ENCODE measurements around the gene ZNF217.
"Not testable (repeated sequence)": the region's sequence is repeated elsewhere in the genome, so short reads cannot be mapped to it uniquely, and the experiment has no call there.

ZNF217 gene

DNA sequence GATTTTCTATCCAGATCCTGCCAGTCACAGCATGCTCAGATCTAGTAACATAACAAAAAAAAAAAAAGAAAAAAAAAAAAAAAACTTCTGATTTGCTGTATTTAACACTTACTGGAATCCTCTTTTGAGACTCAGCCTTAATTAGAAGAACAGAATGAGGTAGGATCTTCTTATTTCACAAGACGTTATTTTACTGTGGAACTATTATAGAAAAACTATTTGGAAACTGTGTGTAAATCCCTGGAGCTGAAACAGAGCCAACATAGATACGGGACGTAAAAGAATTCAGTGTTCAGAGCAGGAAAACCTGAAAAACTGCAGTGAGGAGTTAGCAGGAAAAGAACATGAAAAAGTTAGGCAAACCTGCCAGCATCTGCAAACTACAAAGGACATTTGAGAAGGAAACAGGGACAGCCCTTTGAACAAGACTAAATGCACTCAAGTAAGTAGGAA, 3.4 kb upstream of the ZNF217 start:
- DNase-seq = no peak

DNA sequence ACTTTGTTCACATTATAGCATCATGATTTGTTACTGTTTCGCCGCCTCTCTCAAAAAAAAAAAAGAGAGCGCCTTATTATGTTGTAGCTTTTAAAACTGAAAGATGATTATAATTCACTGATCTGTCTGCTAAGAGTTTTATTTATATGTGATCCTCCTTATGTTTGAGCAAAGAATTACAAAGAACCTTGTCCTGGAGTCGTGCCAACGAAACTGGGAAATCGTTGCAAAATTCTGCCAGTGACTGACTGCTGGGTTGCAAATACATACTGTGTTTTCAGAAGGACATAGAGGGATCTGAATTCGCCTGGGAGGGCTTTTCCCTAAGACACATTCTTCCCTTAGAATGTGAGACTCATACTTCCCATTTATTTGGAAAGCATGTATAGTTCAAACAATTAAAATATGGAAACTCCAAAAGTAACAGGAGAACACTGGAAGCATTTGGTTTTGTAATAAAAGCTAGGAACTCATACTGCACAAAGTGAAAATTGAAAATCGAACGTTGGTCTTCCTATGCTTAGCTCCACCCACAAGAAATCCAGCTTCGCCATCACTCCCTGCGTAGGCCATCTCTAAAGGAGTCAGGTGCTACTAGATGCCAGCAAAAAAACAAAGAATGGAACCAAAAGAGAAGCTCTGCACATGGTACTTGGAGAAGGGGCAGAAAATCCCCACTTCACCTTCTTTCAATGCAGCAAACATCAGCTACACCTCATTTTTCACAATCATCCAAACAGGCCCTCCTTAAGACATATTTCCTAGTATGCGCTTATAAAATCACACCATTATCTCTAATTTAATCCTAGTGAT, 2.8 kb upstream of the ZNF217 start:
- DNase-seq = not testable (repeated sequence)

DNA sequence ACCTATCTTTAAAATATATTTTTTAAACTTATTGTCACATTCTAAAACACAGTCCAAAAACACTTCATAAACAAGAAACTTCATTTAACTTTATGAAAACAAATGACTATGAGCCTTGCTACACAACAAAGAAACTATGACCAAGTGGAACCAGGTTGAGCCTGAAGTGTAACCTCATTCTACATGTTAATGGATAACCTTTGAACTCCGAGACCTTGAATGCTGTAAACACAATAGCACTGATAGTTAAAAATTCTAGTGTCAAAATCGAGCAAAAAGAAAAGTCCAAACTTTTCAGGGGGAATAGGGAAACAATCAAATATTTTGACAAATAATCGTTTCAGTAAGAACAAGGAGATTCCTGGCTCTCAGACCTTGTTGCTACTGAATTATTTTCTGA, 2.1 kb upstream of the ZNF217 start:
- not testable (repeated sequence) for DNase-seq

DNA sequence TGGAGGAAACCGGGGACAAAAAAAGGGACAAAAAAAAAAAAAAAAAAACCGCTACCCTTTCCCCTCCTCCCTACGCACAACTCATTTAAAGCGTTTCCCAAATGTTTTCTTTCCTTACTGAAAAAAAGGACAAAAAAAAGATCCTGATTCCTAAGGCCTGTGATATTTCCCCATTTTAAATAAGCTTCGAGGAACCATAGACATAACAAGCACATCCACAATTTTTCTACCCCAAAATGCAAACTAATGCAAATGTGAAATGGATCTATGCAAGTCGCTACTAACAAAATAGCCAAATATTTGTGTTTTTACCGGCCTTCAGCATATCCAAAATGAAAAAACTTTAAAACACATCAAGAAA, 1.4 kb upstream of the ZNF217 start:
- DNase-seq = no peak

DNA sequence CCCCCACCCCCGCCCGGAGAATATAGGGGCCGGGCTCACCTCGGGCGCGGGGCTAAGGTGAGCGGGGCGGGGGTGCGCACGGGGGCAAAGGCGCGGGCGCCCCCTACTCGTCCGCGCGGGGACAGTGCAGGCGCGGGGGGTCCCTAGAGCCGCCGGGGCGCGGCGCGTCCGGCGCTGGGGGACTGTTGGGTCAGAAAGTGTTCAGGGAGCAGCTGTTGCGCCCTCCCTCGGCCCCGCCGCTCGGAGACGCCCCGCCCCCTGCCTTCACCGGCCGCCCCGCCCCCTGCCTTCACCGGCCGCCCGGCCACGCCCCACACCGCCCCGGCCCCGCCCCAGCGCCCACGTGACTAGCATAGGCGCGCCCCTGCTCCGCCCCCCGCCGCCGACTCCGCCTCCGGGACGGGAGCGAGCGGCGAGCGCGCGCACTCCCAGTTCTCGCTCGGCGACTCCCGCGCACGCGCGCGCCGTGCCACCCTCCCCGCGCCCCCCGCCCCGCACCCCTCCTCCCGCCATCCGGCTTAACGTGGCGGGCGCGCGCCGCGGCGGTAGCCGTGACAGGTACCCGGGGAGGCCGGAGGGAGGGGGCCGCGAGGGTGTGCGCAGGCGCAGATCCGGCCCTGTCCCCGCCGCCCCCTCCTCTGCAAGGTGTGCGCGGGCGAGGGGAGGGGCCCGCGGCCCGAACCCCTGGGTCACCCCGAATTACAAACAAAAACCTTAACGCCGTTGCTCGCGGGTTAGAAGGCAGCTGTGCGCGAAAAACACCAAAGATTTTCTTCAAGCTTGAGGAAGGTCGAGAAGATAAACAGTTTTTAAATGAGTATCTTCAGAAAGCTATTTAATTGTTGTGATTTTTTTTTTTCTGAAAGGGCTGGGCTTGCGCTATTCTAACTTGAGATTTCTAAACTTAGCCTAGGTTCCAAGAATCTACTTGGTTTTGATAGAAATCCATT, 704 bp upstream of the ZNF217 start:
- DNase-seq = peak; percentile 99

DNA sequence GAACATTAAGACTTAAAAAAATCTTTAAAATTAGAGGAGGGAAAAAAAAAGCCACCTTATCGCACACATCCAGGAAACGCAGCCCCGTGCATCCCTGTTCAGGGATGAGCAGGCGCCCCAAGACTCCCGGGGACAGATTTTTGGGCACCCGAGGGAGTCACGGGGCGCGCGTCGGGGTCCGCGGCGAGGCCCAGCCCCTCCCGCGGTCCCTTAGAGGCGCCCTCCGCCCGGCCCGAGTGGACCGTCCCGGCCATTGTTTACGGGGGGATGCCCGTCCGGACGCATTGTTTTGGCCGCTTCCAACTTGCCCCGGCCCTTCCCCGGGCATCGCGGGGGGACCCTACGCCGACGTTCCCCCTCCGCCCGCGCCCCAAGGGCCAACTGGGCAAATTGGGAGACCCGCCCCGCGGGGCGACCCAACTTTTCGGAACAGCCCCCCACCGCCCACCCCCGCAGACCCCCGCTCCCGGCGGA, 610 bp downstream of the ZNF217 start:
- no peak for DNase-seq

DNA sequence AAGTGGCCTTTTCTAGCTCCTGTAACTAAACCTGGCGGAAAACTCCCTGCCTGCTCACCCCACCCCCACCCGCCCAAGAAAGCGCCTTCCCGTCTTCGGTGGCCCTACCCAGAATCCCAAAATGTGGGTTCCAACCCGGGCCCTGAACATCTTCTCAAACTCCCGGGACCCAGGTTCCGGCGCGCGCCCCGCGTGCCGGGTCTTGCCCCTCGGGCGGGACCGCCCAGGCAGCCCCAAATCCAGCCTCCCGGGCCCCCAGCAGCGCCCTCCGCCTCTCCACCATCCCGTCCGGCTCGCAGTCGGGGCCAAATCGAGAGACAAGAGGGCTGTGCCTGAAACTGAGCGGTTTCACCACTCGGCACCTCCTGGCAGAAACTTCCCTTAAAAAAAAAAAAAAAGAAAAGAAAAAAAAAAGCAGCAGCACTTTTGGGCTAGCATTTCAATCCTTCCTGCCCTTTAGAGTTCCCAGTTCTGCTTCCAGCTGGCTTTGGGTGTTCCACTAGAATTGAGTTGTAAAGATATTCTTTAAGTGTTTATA, 1.1 kb downstream of the ZNF217 start:
- DNase-seq = peak; percentile 40

DNA sequence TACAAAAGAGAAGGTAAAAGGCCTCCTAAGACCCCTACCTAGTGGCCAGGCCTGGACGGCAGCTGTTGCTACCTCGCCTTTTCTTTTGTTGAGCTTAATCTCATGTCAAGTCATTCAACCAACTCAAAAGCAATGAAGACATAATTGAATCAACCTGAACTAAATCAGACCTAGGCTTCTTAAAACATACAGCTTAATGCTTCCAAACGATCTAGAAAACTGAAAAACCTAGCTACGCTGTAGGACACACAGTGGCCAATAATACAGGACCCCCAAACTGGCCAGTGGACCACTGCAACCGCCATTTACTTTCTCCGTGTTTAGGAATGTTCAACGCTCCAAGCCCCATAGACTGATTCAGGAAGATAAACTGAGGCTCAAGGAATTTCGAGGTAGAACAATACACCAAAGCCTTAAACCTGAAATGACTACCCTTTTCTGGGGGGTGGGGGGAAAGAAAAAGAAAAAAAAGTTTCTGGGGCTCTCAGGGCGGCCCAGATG, 1.6 kb downstream of the ZNF217 start:
- not testable (repeated sequence) for DNase-seq

DNA sequence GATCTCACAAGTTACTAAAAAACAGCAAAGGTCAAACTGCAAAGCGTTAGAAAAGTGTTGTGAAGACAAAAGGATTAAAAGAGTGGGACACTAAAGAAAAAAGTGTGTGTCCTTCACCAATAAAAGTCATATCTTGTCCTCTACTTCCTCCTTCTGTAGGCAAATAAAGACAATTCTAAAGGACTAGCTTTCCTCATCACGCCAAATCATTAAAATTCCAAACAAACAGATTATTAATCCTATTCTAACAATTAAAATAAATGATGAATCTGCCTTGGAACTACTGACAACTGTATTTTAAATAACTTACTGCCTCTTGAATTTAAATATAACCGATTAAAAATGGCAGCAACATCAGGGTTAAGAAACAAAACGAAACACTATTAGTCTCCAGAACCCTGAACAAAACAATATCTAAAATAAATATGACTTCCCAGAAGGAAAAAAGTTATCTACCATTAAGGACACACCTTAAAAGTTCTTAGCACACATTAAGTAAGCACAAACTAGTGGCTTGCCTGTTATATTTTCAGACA, 2.4 kb downstream of the ZNF217 start:
- not testable (repeated sequence) for DNase-seq

DNA sequence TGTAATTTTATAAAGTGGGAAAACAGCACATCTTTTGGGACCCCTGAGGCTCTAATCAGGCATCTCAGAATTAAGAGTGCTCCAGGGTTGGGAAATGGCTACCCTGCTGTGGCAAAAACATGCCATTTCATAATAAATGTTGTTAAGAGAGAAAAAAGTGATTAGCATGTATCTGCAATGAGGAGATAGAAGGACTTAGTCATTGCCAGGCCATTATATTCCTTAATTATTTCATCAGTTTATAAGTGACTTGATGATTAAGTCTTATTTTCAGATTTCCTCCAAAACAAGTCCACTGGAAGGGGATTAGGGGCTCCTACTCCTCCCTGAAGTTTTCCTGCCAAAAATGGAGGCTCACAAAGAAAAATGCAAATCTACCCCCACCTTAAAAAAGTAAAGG, 3.0 kb downstream of the ZNF217 start:
- not testable (repeated sequence) for DNase-seq

DNA sequence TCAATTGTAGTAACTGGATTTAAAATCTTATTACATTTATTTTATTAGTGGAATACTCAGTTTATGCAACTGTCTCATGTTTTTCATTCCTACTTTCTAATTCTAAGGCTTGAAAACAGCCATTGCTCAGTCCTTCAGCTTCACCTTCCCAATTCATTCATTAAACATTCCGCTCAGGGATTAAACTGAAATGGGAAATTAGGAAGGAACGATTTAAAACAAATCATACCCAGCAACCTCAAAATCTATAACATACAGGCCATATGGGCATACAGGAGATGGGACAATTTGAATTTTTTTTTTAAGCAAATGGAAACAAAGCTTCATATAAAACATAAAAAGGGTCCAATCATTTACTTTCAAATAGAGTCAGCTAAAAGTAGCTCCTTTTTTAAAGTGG, 3.5 kb downstream of the ZNF217 start:
- DNase-seq = not testable (repeated sequence)

DNA sequence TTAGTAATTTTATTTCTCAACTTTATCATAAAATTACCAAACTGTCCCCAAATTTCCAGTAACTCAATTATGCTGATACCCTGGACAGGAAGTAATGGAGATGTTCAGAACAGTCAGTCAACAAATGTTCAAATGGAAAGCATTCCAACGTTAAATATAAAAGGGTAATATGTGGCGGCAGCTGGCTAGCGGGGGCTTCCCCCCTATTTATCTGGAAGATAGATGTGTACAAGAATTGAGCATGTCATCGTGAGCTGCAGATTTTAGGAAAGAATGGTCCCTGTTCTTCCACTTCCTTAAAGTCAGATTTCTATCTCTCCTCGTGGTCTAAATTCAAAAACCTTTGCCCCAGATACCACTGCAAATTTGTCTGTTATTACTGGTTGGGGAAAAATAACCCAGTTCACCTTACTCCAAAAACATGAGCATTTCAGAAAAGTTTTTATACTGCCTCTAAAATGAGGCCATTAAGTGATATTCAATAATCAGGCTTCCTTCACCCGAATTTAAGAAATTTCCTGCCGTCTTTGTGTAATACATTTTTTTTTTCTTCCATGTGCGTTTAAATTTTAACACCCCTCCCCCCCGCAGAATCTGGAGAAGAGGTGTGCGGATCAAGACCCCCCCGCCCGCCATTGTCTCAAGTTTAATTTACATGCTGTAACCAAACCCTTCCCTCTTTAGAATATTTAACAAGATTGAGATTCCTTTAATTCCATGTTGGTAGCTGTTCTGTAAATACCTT, 4.1 kb downstream of the ZNF217 start:
- DNase-seq = not testable (repeated sequence)

DNA sequence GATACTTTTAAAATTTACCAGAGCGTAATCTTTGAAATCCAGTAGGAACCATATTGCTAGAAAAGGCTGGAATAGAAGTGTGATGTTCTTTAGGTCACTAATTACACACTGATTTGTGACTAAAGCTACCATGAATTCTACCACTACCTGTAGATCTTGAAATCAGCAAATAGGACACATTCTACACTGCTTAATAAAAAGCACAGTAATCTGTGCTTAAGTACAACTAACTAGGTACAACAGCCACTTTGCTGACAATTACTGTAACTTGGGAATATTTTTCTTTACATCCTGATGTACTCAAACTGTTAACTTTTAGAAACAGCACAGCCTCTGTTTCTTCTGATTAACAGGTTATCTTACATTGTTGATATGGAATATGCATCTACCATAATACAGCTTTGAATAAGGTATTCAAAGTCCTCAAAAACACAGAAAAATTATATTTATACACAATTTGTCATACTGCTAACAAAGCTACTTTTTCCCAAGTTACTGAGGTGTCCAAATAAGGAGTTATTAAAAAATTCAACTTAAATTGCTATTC, 6.4 kb downstream of the ZNF217 start:
- DNase-seq = not testable (repeated sequence)

DNA sequence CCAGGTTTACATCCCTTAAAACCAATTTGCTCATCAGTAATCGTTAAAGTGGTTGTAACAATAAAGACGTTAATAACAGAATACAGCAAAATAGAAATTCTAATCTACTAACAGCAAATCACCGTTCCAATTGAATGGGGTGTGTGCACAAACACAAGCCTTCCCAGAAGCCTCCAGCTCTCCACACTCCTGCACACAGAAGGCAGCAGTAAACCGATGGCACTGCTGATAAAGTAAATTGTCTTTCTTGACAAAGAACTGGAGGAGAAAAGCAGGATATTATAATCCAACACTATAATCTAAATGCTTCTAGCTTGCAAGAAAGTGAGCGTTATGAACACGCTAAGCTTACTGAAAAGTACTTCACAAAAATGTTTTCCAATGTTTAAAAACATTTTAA, 7.0 kb downstream of the ZNF217 start:
- no peak for DNase-seq

DNA sequence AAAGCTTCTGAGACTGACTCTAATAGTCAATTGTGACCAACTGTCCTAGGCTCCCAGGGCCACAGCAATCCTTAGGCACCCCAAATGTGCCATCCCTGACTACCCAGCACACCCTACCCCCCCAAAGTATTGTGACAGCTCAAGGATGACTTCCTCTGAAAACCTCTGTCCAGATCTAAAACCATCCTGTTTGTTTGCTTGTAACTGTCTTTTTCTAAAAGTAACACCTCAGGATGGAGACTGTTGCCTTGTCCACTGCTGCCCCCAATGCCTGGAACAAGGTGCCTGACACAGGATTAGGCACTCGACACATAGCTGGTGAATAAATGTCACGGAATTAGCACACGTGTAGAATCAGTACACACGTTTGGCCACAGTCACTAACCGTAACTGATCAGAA, 7.7 kb downstream of the ZNF217 start:
- DNase-seq = not testable (repeated sequence)

DNA sequence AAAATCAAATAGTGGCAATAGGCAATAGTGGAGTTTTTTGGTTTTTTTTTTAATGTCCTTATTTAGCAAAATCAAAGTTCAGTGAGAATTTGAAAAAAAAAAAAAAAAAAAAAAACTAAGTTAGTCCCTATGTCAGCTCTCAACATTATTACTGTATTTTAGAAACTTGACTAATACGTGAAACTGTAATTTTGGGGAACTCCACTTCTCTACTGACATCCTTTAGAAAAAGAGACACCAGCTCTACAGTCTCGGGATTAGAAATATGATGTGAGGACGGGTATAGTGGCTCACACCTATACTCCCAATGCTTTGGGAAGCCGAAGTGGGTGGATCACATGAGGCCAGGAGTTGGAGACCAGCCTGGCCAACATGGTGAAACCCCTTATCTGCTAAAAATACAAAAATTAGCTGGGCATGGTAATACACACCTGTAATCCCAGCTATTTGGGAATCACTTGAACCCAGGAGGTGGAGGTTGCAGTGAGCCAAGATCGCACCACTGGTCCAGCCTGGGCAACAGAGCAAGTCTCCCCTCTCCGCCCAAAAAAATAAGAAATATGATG, 8.6 kb downstream of the ZNF217 start:
- DNase-seq = not testable (repeated sequence)

DNA sequence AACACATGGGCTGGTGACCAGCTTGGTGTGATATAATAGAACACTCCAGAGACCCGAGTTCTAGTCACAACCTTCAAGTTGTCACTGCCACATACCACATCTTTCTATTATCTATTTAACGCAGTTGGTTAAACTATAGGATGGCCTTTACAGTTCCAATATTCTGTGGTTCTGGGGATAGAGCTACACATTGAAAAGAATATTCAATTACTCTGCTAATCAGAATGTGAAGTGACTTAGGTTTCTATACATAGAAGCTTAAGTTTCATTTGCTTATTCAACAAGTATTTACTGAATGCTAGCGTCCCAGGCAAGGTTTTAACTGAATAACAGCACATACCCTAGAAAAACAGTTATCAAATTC, 9.1 kb downstream of the ZNF217 start:
- DNase-seq = not testable (repeated sequence)

DNA sequence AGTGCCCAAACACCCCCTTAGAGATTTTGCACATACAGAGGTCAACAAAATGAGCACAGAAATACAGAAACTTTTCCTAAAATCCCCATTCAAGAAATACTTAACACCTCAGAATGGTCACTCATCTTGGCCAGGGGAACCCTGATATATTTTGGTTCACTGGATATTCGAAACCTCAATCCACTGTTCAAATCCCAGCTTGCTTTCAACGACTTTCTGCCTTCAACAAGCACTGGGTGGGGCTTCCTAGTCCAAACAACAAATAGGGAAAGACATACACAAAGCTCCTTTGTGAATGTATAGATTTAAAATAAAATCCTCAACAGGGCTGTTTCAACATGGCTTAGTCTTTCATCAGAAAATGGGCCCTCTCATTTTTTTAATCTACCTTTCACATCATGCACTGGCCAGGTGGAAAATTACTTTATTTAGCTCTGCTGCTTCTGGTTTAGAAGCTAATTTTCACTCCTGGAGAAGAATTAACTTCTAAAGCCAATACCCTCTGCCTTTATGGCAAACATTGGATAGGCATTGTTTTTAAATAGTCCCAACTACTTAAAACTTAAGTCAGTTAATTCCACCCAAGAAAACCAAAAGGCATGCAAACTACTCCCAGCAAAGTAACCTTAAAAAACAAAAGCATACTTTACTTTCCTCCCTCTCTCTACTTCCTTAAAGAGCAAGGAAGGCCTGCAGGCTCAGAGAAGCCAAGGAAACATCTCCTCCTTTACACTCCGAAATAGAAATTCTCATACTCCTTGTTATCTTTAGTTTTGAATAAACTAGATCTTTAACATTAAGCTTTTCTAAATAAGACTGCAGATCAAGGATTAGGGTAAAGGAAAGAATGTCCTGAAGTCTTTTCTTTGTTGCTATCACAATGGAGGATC, 9.7 kb downstream of the ZNF217 start:
- not testable (repeated sequence) for DNase-seq

DNA sequence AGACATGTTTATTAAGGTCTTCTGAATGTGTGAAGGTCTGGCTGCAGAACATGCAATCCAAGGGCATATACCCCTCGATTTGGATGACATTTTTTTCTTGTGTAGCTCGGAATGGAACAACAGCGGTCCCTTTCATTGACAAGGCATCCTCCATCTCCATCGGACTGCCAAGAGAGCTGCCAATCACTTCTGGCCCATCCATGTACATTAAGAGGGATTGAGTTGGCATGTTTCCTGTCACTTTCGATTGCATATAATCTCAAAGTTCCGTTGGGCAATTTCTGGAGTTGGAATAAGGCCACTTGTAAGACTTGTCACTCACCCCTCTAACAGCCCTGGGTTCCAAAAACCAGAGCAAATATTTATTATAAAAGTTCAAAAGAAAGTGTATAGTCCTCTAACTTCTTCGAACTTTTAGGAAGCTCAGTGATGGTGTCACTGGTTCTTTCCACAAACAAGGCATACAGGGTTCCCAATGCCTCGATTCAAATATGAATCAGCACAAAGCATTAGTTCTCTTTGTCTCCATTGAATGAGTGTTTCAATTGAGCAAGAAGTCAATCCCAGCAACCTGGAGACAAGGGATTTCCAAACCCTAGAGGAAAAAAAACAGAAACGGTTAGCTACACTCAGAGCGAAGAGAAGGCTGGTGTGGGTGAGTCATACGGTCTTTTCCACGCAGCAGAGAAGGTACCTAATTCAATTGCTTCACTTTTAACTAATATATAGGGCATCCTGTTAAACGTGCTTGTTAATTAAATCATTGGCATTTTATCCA, 10.9 kb downstream of the ZNF217 start:
- DNase-seq = no peak

DNA sequence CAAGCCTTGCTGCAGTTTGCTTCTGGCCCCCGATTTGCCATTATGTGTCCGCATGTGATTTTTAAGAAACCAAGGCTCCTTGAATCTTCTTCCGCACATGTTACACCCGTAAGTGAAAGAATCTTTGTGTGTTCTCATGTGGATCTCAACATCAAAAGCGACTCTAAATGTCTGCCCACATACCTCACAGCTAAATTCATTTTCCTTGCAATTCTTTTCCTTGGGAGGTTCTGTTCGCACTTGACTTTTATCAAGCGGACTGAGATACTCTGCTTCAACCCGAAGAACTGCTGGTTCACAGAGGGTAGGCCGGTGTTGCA, 11.4 kb downstream of the ZNF217 start:
- no peak for DNase-seq

All from stimulated activated CD4-positive, alpha-beta T cell treated with anti-CD3 and anti-CD28 coated beads, Interleukin-12 subunit alpha, Interleukin-12 subunit beta, amount 100 ng/mL, for 4 hours (primary cell).